Heart left ventricle (tissue), 16 donors: ENCODE data around the gene RCCD1. TPM values are rescaled to one million over a fixed set of nuclear protein-coding genes. Genes with fewer than 3 reads are reported as not detected.

Experiments used
- ATAC-seq, 4 donors: fragments of 200-7000 bp; cut with Tn5 transposase; one replicate each; pipeline ENCODE4 v1.9.1; 2020 to 2022; ENCODE audit warnings: moderate library complexity in 4 of 4, mild to moderate bottlenecking in 3 of 4, moderate number of reproducible peaks in 1 of 4
- DNase-seq, 5 donors: peaks; one replicate each; pipeline ENCODE4 v3.0.0-alpha.2; 2020
- H3K27ac ChIP-seq, 12 donors: fragments of 200-600 bp; sonication (generic) in 4 of 12; one replicate each; pipeline versions ENCODE4 v1.5.0 to v1.8.0; 2016 to 2022; ENCODE audit warnings: mild to moderate bottlenecking in 2 of 12
- H3K27me3 ChIP-seq, 9 donors: fragments of 200-600 bp; sonication (generic) in 2 of 9; one replicate each; pipeline versions ENCODE4 v1.5.1 to v1.8.0; 2016 to 2022; ENCODE audit warnings: mild to moderate bottlenecking in 3 of 9
- H3K36me3 ChIP-seq, 9 donors: fragments of 200-600 bp; sonication (generic) in 2 of 9; one replicate each; pipeline versions ENCODE4 v1.5.0 to v1.8.0; 2018 to 2022; ENCODE audit warnings: mild to moderate bottlenecking in 2 of 9
- H3K4me1 ChIP-seq, 12 donors: fragments of 200-600 bp; sonication (generic) in 4 of 12; one replicate each; pipeline versions ENCODE4 v1.5.0 to v1.8.0; 2016 to 2022; ENCODE audit warnings: mild to moderate bottlenecking in 3 of 12
- H3K4me3 ChIP-seq, 12 donors: fragments of 200-600 bp; sonication (generic) in 4 of 12; one replicate each; pipeline versions ENCODE4 v1.5.0 to v1.8.0; 2017 to 2022; ENCODE audit warnings: mild to moderate bottlenecking in 9 of 12, moderate library complexity in 4 of 12
- H3K9me3 ChIP-seq, 12 donors: fragments of 200-600 bp; sonication (generic) in 4 of 12; one replicate each; pipeline versions ENCODE4 v1.5.0 to v1.8.0; 2016 to 2022; ENCODE audit warnings: mild to moderate bottlenecking in 1 of 12
- POLR2A ChIP-seq, 2 donors: fragments of 450-650 bp; IDR thresholded peaks; one replicate each; pipeline ENCODE4 v1.6.1; 2017; ENCODE audit warnings: antibody characterized with exemption in 2 of 2, mild to moderate bottlenecking in 2 of 2, moderate library complexity in 2 of 2
- WGBS, 4 donors: extraction: QIAGEN DNeasy Blood & Tissue Kit in 2 of 4; methylation state at CpG; one replicate each; pipeline versions ENCODE4 v1.1.5 to v1.1.7; 2013 to 2018; 5-methylcytosine and 5-hydroxymethylcytosine counted together
- intact Hi-C, 10 donors: fragments of 100-400 bp; cut with DNase I; formaldehyde crosslinking; loops; one replicate each; pipeline versions ENCODE4 v1.11.1 to v1.14.2; 2022
- polyA plus RNA-seq, 2 donors: library from polyadenylated mRNA; stranded (reverse); fragments of 200-250 nt; gene quantifications; one replicate each; pipeline ENCODE4 v1.2.3, GENCODE V29; 2013
- total RNA-seq, 9 donors: library from RNA; depleted of rRNA in 2 of 9; stranded (reverse); fragments of >200 nt in 2 of 9; fragmentation: NEBNext Ultra II Directional in 3 of 9; extraction: Animal tissue kit (Norgen Biotek cat#: 25700) in 3 of 9; gene quantifications; one replicate each; pipeline versions ENCODE4 v1.1.0 to v1.2.4, GENCODE V29; 2016 to 2023
- TF ChIP-seq, protein P1 (sequence below), 12 donors: fragments of 200-600 bp; sonication (generic) in 4 of 12; IDR thresholded peaks; one replicate each; pipeline versions ENCODE4 v1.5.0 to v1.8.0; 2018 to 2022; ENCODE audit warnings: antibody characterized with exemption in 12 of 12, mild to moderate bottlenecking in 5 of 12
- donor health status: ischemic (EF 13 %, LVEDD 7.1; RV severe dilation, severe dysfunction).
- donor health status: healthy with polysubstance abuse.
- donor health status: DM: no; HTN: yes; CAD: no.
- donor health status: DM: no; HTN: no; CAD: no.
- donor health status: ischemic (EF 25% LVEDD 6.9; RV normal size, moderate dysfunction).
- donor health status: ischemic (EF 25% LVEDD 5.7; RV mildly dilated, moderate dysfunction).
- donor health status: healthy.
- donor health status: DM: yes; HTN: yes; CAD: no.
- donor health status: ischemic (EF 35%, LVEDD 5.7; RV mildly dilated, moderate dysfunction).
- donor health status: nonischemic (EF 11% LVEDD 7.7; RV severe dilation, severe dysfunction).
- donor health status: DM: yes; HTN: yes; CAD: no.
- donor health status: PGD.
- donor health status: ischemic (EF 29% LVEDD 5.4; RV normal size, mild dysfunction).
- donor health status: nonischemic (EF 23%, LVEDD 6.1; RV moderate dilation, normal function).

Gene RCCD1
- total and polyA plus RNA-seq, 11 donors, result 5.4 to 11.1 (median 6.9) TPM

GRCh38 chr15:90931828-90932659, 22.6 kb upstream of the RCCD1 start, which contains the start of gene HDDC3:
Gene HDDC3, minus strand, starts transcription at chr15:90932549. Its CDS starts 9 bp downstream, at chr15:90932540.
- peaks cover 0 to 7% (median 4%) of the 10 kb centered on the region in 9 donors for H3K36me3 ChIP-seq
- intact Hi-C loops, result loop anchor here in 8 of 10 donors (1.0 to 5.0 kb wide), 7 partner anchors 29 to 285 kb away; partner anchors contain the start of gene MAN2A2 (in 5 of the 8)
- peak within 1 kb of the TSS; percentile 89 to 97 (median 96) for H3K27ac ChIP-seq
- DNase-seq (peak; percentile 90 to 96 (median 93)), ATAC-seq (peak; percentile 42 to 66 (median 65))
- no peaks in the 10 kb centered on the region for H3K27me3 ChIP-seq
- H3K9me3 ChIP-seq, result no peaks in the 10 kb centered on the region
- peaks cover 11 to 67% (median 47%) of the 10 kb centered on the region in 12 donors for H3K4me1 ChIP-seq
- TF ChIP-seq, protein P1, sequence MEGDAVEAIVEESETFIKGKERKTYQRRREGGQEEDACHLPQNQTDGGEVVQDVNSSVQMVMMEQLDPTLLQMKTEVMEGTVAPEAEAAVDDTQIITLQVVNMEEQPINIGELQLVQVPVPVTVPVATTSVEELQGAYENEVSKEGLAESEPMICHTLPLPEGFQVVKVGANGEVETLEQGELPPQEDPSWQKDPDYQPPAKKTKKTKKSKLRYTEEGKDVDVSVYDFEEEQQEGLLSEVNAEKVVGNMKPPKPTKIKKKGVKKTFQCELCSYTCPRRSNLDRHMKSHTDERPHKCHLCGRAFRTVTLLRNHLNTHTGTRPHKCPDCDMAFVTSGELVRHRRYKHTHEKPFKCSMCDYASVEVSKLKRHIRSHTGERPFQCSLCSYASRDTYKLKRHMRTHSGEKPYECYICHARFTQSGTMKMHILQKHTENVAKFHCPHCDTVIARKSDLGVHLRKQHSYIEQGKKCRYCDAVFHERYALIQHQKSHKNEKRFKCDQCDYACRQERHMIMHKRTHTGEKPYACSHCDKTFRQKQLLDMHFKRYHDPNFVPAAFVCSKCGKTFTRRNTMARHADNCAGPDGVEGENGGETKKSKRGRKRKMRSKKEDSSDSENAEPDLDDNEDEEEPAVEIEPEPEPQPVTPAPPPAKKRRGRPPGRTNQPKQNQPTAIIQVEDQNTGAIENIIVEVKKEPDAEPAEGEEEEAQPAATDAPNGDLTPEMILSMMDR (IDR thresholded peaks at IDR 0.05), result peak; percentile 94 to 99 (median 97)
- TF ChIP-seq POLR2A (IDR thresholded peaks at IDR 0.05), result peak in 1 of 2 donors; percentile 28
- H3K4me3 ChIP-seq, result peak within 1 kb of the TSS; percentile 48 to 95 (median 86)
- WGBS, 4 donors, result 0 to 2% (median 1%) methylated on average over 26 to 52 of the region's 52 CpGs

DNA sequence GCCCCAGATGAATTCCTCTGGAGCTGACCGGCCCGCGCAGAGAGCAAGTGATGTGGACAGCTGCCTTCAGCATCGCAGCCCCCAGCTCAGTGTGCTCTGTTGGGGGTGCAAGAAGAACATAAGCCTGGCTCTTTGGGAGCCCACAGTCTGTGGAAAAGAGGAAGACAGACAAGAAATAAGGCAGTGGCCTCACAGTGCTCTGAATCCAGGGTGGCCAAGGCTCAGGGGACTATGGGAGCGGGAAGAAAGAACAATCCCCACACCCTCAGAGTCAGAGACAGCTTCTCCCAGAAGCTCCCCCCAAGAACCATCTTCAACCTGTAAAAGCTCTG, 22.1 kb upstream of the RCCD1 start:
- peak overlapping the region in 11 of 12 donors; percentile 89 to 97 (median 96) for H3K27ac ChIP-seq
- peaks cover 0 to 13% (median 10%) of the 10 kb centered on the region in 9 donors for H3K36me3 ChIP-seq
- no peaks in the 10 kb centered on the region for H3K27me3 ChIP-seq
- WGBS, 4 donors, result 16 to 19% (median 18%) methylated on average over 5 of the region's 5 CpGs
- peak overlapping the region in 9 of 12 donors; percentile 73 to 95 (median 91) for H3K4me3 ChIP-seq
- peak in 1 of 2 donors; percentile 3 for TF ChIP-seq POLR2A (IDR thresholded peaks at IDR 0.05)
- TF ChIP-seq, protein P1 (IDR thresholded peaks at IDR 0.05), result peak in 3 of 12 donors; percentile 2 to 6 (median 2)
- peaks cover 11 to 69% (median 47%) of the 10 kb centered on the region in 12 donors for H3K4me1 ChIP-seq
- H3K9me3 ChIP-seq, result no peaks in the 10 kb centered on the region
- DNase-seq (no peak), ATAC-seq (no peak)
- intact Hi-C loops, result loop anchor here in 7 of 10 donors (1.0 to 5.0 kb wide), 7 partner anchors 30 to 285 kb away; partner anchors contain the start of gene MAN2A2 (in 2 of the 7)

DNA sequence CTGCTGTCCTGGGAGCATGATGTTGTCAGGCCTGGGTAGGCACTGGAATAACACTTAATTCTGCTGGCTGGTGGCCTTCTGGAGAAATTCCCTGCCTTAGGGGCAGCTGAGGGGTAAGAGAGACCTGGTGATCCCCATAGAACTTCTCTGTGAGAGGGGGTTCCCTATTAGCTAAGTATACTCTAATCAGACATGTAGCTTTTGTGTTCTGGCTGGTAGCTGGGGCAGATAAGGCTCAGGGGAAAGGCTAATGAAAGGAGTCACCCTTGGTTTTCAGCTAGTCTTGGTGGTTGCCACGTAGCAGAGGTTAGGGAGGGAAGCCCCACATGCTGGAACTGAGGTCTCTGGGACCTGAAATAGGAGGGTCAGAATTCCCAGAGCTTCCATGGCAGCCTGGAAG, 21.4 kb upstream of the RCCD1 start:
- Histone ChIP-seq H3K4me3 (no peak overlapping the region), H3K27ac (peak overlapping the region in 3 of 12 donors; percentile 11 to 97 (median 96)), H3K27me3 (no peaks in the 10 kb centered on the region), H3K9me3 (no peaks in the 10 kb centered on the region), H3K4me1 (peaks cover 11 to 66% (median 47%) of the 10 kb centered on the region in 12 donors), H3K36me3 (peaks cover 0 to 19% (median 17%) of the 10 kb centered on the region in 9 donors)
- intact Hi-C loops, result loop anchor here in 7 of 10 donors (2.0 to 5.0 kb wide), 6 partner anchors 30 to 286 kb away; partner anchors contain the start of gene MAN2A2 (in 2 of the 7)
- TF ChIP-seq, protein P1 (IDR thresholded peaks at IDR 0.05), result no peak
- TF ChIP-seq POLR2A (IDR thresholded peaks at IDR 0.05), result no peak
- no peak for DNase-seq
- 62 to 90% (median 66%) methylated on average over 1 of the region's 1 CpG for WGBS, 4 donors
- ATAC-seq, result no peak
